Measurements from ENCODE around the gene ZSCAN9. TPM values are rescaled to one million over a fixed set of nuclear protein-coding genes. Genes with fewer than 3 reads are reported as not detected.

The ZSCAN9 gene
- total and polyA plus RNA-seq, 2 of the 13 experiments (the other 11 are each of a cell fraction or from before 2014, with no cell fraction given), result 14.6 to 17.8 TPM

GRCh38 chr6:28252009-28252975, 27.2 kb downstream of the ZSCAN9 start, which contains the start of gene ZKSCAN4 (continued):
- TF ChIP-seq, protein P1, sequence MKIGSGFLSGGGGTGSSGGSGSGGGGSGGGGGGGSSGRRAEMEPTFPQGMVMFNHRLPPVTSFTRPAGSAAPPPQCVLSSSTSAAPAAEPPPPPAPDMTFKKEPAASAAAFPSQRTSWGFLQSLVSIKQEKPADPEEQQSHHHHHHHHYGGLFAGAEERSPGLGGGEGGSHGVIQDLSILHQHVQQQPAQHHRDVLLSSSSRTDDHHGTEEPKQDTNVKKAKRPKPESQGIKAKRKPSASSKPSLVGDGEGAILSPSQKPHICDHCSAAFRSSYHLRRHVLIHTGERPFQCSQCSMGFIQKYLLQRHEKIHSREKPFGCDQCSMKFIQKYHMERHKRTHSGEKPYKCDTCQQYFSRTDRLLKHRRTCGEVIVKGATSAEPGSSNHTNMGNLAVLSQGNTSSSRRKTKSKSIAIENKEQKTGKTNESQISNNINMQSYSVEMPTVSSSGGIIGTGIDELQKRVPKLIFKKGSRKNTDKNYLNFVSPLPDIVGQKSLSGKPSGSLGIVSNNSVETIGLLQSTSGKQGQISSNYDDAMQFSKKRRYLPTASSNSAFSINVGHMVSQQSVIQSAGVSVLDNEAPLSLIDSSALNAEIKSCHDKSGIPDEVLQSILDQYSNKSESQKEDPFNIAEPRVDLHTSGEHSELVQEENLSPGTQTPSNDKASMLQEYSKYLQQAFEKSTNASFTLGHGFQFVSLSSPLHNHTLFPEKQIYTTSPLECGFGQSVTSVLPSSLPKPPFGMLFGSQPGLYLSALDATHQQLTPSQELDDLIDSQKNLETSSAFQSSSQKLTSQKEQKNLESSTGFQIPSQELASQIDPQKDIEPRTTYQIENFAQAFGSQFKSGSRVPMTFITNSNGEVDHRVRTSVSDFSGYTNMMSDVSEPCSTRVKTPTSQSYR (CRISPR knock-in tag; IDR thresholded peaks at IDR 0.05; ENCODE audit: borderline replicate concordance), result no peak
- TF ChIP-seq RFX3 (CRISPR knock-in tag; IDR thresholded peaks at IDR 0.05) (0 out of 2 replicates have a peak, but pooled peaks have one; percentile 23), MBNL3 (CRISPR knock-in tag; conservative IDR thresholded peaks at IDR 0.05) (no peak), ZNF747 (CRISPR knock-in tag; IDR thresholded peaks at IDR 0.05; ENCODE audit: borderline replicate concordance) (no peak), GATAD1 (CRISPR knock-in tag; IDR thresholded peaks at IDR 0.05) (peak; percentile 99), NFYC (CRISPR knock-in tag; IDR thresholded peaks at IDR 0.05) (peak; percentile 38; the same call in 1 of the 2 replicates), RFX1 (IDR thresholded peaks at IDR 0.05) (no peak), RARA (CRISPR knock-in tag; IDR thresholded peaks at IDR 0.05) (0 out of 2 replicates have a peak, but pooled peaks have one; percentile 23), SRSF9 (IDR thresholded peaks at IDR 0.05; ENCODE audit: borderline replicate concordance, insufficient read depth, low read depth, low read length, poor library complexity, severe bottlenecking) (no peak), ZNF530 (CRISPR knock-in tag; IDR thresholded peaks at IDR 0.05; ENCODE audit: low read depth) (no peak), HNRNPK (IDR thresholded peaks at IDR 0.05; ENCODE audit: low read depth, low read length, poor library complexity, severe bottlenecking) (no peak), ZNF598 (CRISPR knock-in tag; IDR thresholded peaks at IDR 0.05; ENCODE audit: borderline replicate concordance) (peak; percentile 34; the same call in 1 of the 2 replicates), FOXP4 (CRISPR knock-in tag; IDR thresholded peaks at IDR 0.05) (peak; percentile 32; the same call in 1 of the 2 replicates), ZNF674 (CRISPR knock-in tag; IDR thresholded peaks at IDR 0.05; ENCODE audit: low read depth) (no peak), CHCHD3 (CRISPR knock-in tag; IDR thresholded peaks at IDR 0.05) (no peak), NR2C2 (CRISPR knock-in tag; IDR thresholded peaks at IDR 0.05; ENCODE audit: borderline replicate concordance) (peak; percentile 82), FOXP1 (IDR thresholded peaks at IDR 0.05) (no peak), FOXP1 (CRISPR knock-in tag; IDR thresholded peaks at IDR 0.05) (no peak), ZNF468 (CRISPR knock-in tag; IDR thresholded peaks at IDR 0.05) (no peak), PAX8 (CRISPR knock-in tag; IDR thresholded peaks at IDR 0.05; ENCODE audit: borderline replicate concordance) (no peak), NFIC (IDR thresholded peaks at IDR 0.05; ENCODE audit: low read length) (peak; percentile 74; the same call in 1 of the 2 replicates), HOXA7 (CRISPR knock-in tag; IDR thresholded peaks at IDR 0.05) (no peak), FOXK2 (IDR thresholded peaks at IDR 0.05) (no peak)
- TF ChIP-seq, protein P2, sequence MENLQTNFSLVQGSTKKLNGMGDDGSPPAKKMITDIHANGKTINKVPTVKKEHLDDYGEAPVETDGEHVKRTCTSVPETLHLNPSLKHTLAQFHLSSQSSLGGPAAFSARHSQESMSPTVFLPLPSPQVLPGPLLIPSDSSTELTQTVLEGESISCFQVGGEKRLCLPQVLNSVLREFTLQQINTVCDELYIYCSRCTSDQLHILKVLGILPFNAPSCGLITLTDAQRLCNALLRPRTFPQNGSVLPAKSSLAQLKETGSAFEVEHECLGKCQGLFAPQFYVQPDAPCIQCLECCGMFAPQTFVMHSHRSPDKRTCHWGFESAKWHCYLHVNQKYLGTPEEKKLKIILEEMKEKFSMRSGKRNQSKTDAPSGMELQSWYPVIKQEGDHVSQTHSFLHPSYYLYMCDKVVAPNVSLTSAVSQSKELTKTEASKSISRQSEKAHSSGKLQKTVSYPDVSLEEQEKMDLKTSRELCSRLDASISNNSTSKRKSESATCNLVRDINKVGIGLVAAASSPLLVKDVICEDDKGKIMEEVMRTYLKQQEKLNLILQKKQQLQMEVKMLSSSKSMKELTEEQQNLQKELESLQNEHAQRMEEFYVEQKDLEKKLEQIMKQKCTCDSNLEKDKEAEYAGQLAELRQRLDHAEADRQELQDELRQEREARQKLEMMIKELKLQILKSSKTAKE (CRISPR knock-in tag; IDR thresholded peaks at IDR 0.05; ENCODE audit: borderline replicate concordance), result no peak
